Measurements from ENCODE around the gene ATP5ME.

- TF ChIP-seq CTCF (IDR thresholded peaks at IDR 0.05; ENCODE audit: borderline replicate concordance, extremely low read depth, low read length, poor library complexity, severe bottlenecking) = no peak
- no peak for TF ChIP-seq EZH2 (IDR thresholded peaks at IDR 0.05; ENCODE audit: borderline replicate concordance, low read depth, low read length, severe bottlenecking)
These were observed 36.8 kb upstream of the ATP5ME start for GRCh38 chr4:710916-711315.

Data from DND-41 (cell line).